ENCODE results near the gene FHDC1.

Gene FHDC1

GRCh38 chr4:152960082-152960481, 24.0 kb downstream of the FHDC1 start:
- TF ChIP-seq SIN3A (IDR thresholded peaks at IDR 0.05; ENCODE audit: borderline replicate concordance, insufficient read depth, low read length) (no peak), REST (IDR thresholded peaks at IDR 0.05; ENCODE audit: insufficient read depth in 1 of 2, low read depth in 2 of 2, low read length in 2 of 2) (no peak), FOXP2 (optimal IDR thresholded peaks at IDR 0.05; ENCODE audit: borderline replicate concordance, extremely low read depth, extremely low read length, insufficient read depth) (no peak), TAF1 (IDR thresholded peaks at IDR 0.05; ENCODE audit: borderline replicate concordance, insufficient read depth, low read length) (no peak), POLR2AphosphoS5 (IDR thresholded peaks at IDR 0.05; ENCODE audit: low read depth, low read length) (no peak)

- TF ChIP-seq FOXP2 (optimal IDR thresholded peaks at IDR 0.05; ENCODE audit: borderline replicate concordance, extremely low read depth, extremely low read length, insufficient read depth) = no peak
- TF ChIP-seq SIN3A (IDR thresholded peaks at IDR 0.05; ENCODE audit: borderline replicate concordance, insufficient read depth, low read length) = no peak
- TF ChIP-seq POLR2AphosphoS5 (IDR thresholded peaks at IDR 0.05; ENCODE audit: low read depth, low read length) = no peak
- TF ChIP-seq REST (IDR thresholded peaks at IDR 0.05; ENCODE audit: insufficient read depth in 1 of 2, low read depth in 2 of 2, low read length in 2 of 2) = no peak
- TF ChIP-seq TAF1 (IDR thresholded peaks at IDR 0.05; ENCODE audit: borderline replicate concordance, insufficient read depth, low read length) = no peak
Observed at GRCh38 chr4:152961014-152961772, 25.1 kb downstream of the FHDC1 start.

- TF ChIP-seq REST (IDR thresholded peaks at IDR 0.05; ENCODE audit: insufficient read depth in 1 of 2, low read depth in 2 of 2, low read length in 2 of 2) (no peak), POLR2AphosphoS5 (IDR thresholded peaks at IDR 0.05; ENCODE audit: low read depth, low read length) (no peak)
Observed at GRCh38 chr4:152961773-152962115, 25.6 kb downstream of the FHDC1 start.

GRCh38 chr4:152962150-152962549, 26.0 kb downstream of the FHDC1 start:
- no peak for TF ChIP-seq TAF1 (IDR thresholded peaks at IDR 0.05; ENCODE audit: borderline replicate concordance, insufficient read depth, low read length)
- no peak for TF ChIP-seq FOXP2 (optimal IDR thresholded peaks at IDR 0.05; ENCODE audit: borderline replicate concordance, extremely low read depth, extremely low read length, insufficient read depth)
- TF ChIP-seq REST (IDR thresholded peaks at IDR 0.05; ENCODE audit: insufficient read depth in 1 of 2, low read depth in 2 of 2, low read length in 2 of 2) = no peak
- TF ChIP-seq SIN3A (IDR thresholded peaks at IDR 0.05; ENCODE audit: borderline replicate concordance, insufficient read depth, low read length) = no peak
- no peak for TF ChIP-seq POLR2AphosphoS5 (IDR thresholded peaks at IDR 0.05; ENCODE audit: low read depth, low read length)

GRCh38 chr4:152964335-152964734, 28.2 kb downstream of the FHDC1 start:
- TF ChIP-seq POLR2AphosphoS5 (IDR thresholded peaks at IDR 0.05; ENCODE audit: low read depth, low read length) (no peak), TAF1 (IDR thresholded peaks at IDR 0.05; ENCODE audit: borderline replicate concordance, insufficient read depth, low read length) (no peak), REST (IDR thresholded peaks at IDR 0.05; ENCODE audit: insufficient read depth in 1 of 2, low read depth in 2 of 2, low read length in 2 of 2) (no peak), SIN3A (IDR thresholded peaks at IDR 0.05; ENCODE audit: borderline replicate concordance, insufficient read depth, low read length) (no peak), FOXP2 (optimal IDR thresholded peaks at IDR 0.05; ENCODE audit: borderline replicate concordance, extremely low read depth, extremely low read length, insufficient read depth) (no peak)
